Immature natural killer cell (primary cell): ENCODE measurements around the gene TANGO2. TPM values are rescaled to one million over a fixed set of nuclear protein-coding genes. Genes with fewer than 3 reads are reported as not detected.
A peak's percentile ranks its signal among the peaks of the same experiment; 100 is the strongest.

Experiments
- DNase-seq, 3 donors: peaks; one replicate each; pipeline ENCODE4 v3.0.0; 2022; ENCODE audit warnings: mixed read lengths in 1 of 3
- H3K27ac Mint-ChIP-seq, 6 donors: one replicate each; pipeline ENCODE4 v1.8.0; 2020; ENCODE audit warnings: mixed read lengths in 6 of 6, mild to moderate bottlenecking in 5 of 6, inconsistent platforms in 4 of 6, moderate library complexity in 3 of 6
- H3K27me3 Mint-ChIP-seq, 3 donors: one replicate each; pipeline ENCODE4 v1.8.0; 2020 to 2021; ENCODE audit warnings: low read depth in 3 of 3, mild to moderate bottlenecking in 3 of 3, mixed read lengths in 3 of 3, moderate library complexity in 3 of 3, inconsistent platforms in 1 of 3
- H3K36me3 Mint-ChIP-seq, 3 donors: one replicate each; pipeline ENCODE4 v1.8.0; 2020; ENCODE audit warnings: mixed read lengths in 3 of 3, inconsistent platforms in 2 of 3, mild to moderate bottlenecking in 2 of 3
- H3K4me1 Mint-ChIP-seq, 2 donors: one replicate each; pipeline ENCODE4 v1.8.0; 2020; ENCODE audit warnings: inconsistent platforms in 2 of 2, mild to moderate bottlenecking in 2 of 2, mixed read lengths in 2 of 2, moderate library complexity in 1 of 2
- H3K4me3 Mint-ChIP-seq, 5 donors: one replicate each; pipeline ENCODE4 v1.8.0; 2020; ENCODE audit warnings: mild to moderate bottlenecking in 5 of 5, mixed read lengths in 5 of 5, inconsistent platforms in 3 of 5, moderate library complexity in 3 of 5
- H3K9me3 Mint-ChIP-seq, 6 donors: one replicate each; pipeline ENCODE4 v1.8.0; 2020; ENCODE audit warnings: mild to moderate bottlenecking in 6 of 6, mixed read lengths in 6 of 6, inconsistent platforms in 4 of 6, moderate library complexity in 3 of 6
- polyA plus RNA-seq, 3 donors: library from polyadenylated mRNA; unstranded; fragments of 300-500 nt; fragmentation: Illumina TruSeq; gene quantifications; one replicate each; pipeline ENCODE4 v1.2.3, GENCODE V29; 2021

Gene TANGO2
- polyA plus RNA-seq, 3 donors from 2014 or later = 43.3 to 68.6 (median 56.6) TPM

DNA sequence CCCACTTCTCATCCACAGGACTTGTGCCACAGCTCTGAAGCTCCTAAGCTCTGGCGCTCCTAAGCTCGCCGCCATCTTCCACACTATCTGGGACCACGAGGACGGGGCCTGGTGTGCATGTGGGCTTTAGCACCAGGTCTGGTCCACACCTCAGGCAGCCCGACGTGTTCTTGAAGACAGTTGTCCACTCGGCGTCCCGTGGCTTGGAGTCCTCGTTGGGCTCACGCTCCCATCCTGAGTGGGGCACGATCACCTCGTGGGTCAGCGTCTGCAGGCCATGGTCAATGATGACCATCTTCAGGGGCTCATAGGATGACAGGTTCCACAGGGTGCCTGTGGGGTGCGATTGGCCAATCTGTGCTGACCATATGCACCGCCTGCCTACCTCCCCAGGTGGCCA lies 42.2 kb upstream of the TANGO2 start:
- H3K36me3 Mint-ChIP-seq = no peaks in the 10 kb centered on the region
- H3K4me3 Mint-ChIP-seq = no peak overlapping the region

DNA sequence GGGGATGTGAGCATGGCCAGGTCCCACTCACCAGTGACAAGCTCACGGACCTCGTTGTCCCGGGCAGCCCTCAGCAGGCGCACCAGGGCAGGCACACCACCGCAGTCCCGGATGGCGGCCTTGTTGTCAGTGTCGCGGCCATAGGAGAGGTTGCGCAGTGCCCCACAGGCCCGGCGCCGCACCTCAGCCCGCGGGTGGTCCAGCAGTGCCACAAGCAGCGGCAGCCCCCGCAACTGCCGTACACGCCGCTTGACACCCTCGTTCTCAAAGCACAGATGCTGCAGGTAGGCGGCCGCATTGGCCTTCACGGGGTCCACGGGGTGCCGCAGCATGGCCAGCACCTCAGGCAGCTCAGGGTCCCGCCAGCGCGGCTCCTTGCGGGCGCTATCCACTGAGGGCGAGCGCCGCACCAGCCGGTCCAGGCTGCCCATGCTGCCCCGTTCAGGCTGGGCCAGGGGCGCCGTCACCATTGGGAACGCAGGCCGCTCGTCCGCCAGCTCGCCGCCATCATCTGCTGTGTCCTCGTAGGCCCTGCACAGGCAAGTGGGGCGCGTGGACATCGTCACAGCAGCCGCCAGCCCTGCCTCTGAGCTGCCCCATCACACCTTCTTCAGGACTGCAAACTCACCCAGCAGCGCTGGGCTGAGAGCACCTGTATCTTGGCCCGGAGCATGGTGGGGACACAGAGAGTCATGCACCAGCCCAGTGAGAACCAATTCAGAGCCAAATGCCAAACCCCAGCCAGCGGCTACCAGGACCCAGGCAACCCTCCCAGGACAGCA lies 41.0 kb upstream of the TANGO2 start:
- H3K27ac Mint-ChIP-seq = no peak overlapping the region
- H3K9me3 Mint-ChIP-seq = no peaks in the 10 kb centered on the region
- H3K4me3 Mint-ChIP-seq = no peak overlapping the region
- DNase-seq = no peak
- peaks cover 15 to 25% of the 10 kb centered on the region in 2 donors for H3K4me1 Mint-ChIP-seq
- H3K27me3 Mint-ChIP-seq = peaks cover 0 to 4% (median 0%) of the 10 kb centered on the region in 3 donors
- no peaks in the 10 kb centered on the region for H3K36me3 Mint-ChIP-seq

More for the DNA sequence above, 42.2 kb upstream of the TANGO2 start:
- peaks cover 26 to 34% of the 10 kb centered on the region in 2 donors for H3K4me1 Mint-ChIP-seq
- H3K27ac Mint-ChIP-seq = no peak overlapping the region
- peaks cover under 1 to 6% (median 2%) of the 10 kb centered on the region in 3 donors for H3K27me3 Mint-ChIP-seq
- H3K9me3 Mint-ChIP-seq = no peaks in the 10 kb centered on the region
- no peak for DNase-seq

DNA sequence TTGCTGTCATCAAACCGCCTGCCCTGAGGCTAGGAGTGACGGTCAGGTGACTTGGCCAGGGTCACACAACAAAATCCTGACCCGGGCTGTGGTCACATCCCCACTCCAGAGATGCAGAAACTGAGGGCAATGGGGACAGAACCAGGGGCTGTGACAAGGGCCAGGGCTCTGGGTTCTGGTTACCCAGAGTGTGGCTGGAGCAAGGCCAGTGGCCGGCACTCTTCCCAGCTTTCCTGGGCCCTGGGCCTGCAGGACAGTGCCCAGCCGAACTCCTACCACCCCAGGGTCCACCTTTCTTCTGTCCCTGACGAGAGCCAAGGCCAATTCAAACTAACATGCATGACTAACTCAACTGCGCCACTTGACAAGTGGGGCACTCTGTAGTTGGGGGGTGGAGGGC lies 40.1 kb upstream of the TANGO2 start:
- peaks cover 13 to 25% of the 10 kb centered on the region in 2 donors for H3K4me1 Mint-ChIP-seq
- no peak for DNase-seq
- H3K4me3 Mint-ChIP-seq = no peak overlapping the region
- H3K27me3 Mint-ChIP-seq = peaks cover 0 to 4% (median 0%) of the 10 kb centered on the region in 3 donors
- no peak overlapping the region for H3K27ac Mint-ChIP-seq
- no peaks in the 10 kb centered on the region for H3K36me3 Mint-ChIP-seq
- H3K9me3 Mint-ChIP-seq = no peaks in the 10 kb centered on the region

DNA sequence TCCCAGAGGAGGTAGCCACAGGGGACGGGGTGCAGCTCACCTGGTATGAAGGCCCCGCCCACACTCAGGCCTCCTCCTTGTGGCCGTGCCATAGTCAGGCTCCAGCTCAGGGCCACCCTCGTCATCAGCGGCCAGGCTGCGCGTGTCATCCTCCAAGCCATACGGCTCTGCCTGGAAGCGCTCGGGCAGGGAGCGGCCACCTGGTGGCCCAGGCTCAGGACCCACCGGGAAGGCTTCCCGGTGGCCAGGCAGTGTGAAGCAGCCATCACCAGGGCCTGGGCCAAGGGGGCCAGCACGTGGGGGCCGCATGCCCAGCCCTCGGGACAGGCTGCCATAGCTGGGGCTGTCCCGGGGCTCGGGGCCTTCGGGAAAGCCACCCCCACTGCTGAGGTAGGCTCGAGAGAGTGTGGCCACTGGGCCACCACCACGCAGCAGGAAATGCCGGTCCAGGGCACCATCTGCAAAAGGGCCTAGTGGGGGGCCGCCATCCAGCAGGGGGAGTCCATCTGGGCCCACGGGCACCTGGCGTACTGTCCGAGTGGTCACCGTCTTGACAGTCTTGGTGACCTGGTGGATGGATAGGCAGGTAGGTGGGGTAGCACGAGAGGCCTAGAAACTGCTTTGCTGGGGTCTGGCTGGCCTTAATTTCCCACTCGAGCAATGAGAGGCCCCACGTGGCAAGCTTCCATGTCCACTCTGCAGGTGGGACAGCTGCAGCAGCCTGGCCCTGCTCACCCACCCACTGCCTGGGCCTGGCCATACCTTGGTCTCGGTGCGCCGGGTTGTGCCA lies 39.5 kb upstream of the TANGO2 start:
- H3K27ac Mint-ChIP-seq = no peak overlapping the region
- DNase-seq = no peak

DNA sequence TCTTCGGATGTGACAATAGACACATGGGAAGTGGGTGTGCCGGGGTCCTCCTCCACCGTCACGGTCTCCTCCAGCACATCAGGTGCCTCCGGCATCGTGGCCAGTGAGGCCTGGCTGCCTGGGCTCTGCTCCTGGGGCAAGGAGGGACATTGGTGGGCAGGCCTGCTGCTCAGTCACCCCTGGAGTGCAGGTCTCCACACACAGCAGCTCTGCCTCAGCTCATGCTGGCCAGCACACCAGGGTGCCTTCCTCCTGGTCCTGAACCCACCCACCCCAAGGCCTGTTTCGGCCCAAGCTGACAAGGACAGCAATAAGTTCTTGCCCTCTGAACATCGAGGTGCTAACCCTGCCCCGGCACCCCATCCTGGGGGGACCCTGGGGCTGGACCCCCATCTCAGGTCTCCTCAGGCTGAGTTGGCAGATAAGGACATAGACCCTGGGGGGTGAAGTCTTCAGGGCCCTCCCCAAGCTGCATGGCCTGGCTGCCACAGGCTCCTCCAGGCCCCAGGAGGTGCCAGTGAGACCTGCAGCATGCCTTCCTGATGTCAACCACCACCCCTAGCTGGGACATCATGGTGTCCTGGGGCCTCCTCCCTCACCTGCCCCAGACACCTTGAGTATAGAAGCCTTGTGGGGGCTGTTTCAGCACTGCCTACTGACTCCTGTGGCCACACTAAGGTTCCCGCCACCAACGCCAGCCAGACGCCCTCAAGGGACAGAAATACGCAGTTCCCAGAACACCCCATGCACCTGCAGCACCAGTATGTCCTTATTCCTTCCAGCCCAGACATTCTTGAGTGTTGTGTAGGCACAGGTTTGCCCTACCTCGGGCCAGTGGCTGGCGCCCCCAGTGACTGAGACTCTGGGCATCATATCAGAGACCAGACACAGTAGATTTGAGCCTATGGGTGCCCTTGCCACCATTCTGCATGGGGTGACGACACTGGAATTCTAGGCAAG lies 38.7 kb upstream of the TANGO2 start:
- no peaks in the 10 kb centered on the region for H3K36me3 Mint-ChIP-seq
- no peaks in the 10 kb centered on the region for H3K9me3 Mint-ChIP-seq
- H3K27ac Mint-ChIP-seq = no peak overlapping the region
- H3K4me3 Mint-ChIP-seq = no peak overlapping the region
- DNase-seq = no peak
- peaks cover 0 to 4% (median 3%) of the 10 kb centered on the region in 3 donors for H3K27me3 Mint-ChIP-seq
- H3K4me1 Mint-ChIP-seq = peaks cover 15 to 23% of the 10 kb centered on the region in 2 donors

More for the DNA sequence above, 39.5 kb upstream of the TANGO2 start:
- Mint-ChIP-seq H3K36me3 (no peaks in the 10 kb centered on the region), H3K4me3 (no peak overlapping the region), H3K9me3 (no peaks in the 10 kb centered on the region), H3K27me3 (peaks cover 0 to 4% (median 2%) of the 10 kb centered on the region in 3 donors), H3K4me1 (peaks cover 13 to 23% of the 10 kb centered on the region in 2 donors)

DNA sequence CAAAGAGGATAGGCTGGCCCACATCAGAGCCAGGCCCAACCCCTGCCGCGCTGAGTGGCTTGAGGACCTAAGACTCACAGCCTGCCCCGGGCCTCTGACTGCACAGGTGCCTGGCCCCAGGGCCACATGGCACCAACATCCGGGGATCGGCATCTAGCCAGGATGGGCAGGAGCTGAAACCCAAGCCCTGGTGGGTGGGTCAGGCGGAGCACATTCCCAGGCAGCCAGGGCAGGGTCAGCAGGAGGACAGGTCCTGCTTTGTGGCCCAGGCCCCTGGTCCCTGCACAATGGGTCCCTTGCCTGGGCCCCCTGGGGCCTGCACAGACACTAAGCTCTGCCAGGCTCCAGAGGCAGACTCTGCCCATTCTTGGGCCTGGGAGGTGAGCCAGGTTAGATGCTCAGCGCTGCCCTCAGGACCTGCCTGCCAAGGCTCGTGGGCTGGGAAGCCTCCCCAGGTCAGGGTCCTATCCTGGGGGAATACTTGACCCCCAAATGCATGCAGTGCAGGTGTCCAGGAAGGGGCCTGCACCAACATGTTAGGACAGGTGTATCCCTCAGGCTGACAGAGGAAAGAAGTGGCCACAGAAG lies 37.8 kb upstream of the TANGO2 start:
- Mint-ChIP-seq H3K27me3 (peaks cover 0 to 4% (median 3%) of the 10 kb centered on the region in 3 donors), H3K36me3 (no peaks in the 10 kb centered on the region), H3K4me1 (peaks cover 15 to 23% of the 10 kb centered on the region in 2 donors), H3K27ac (no peak overlapping the region), H3K9me3 (no peaks in the 10 kb centered on the region), H3K4me3 (no peak overlapping the region)
- no peak for DNase-seq

DNA sequence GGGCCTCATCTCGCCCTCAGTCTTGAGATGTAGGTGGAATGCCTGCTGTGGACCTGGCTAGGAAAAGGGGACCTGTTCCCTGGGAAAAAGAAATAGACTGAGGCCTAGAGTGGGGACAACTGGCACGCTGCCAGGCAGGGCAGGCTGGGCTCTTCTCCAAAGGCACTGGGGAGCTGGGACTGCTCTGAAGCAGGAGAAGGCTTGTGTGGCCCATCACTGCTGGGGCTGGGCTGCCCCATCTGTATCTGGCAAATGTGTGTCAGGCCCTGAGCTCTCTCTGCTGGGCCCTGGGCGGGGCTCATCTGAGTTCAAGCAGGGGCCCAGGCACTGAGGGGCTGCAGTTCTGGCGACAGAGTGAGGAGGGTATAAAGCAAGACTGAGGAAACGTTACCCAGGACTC lies 37.2 kb upstream of the TANGO2 start:
- no peaks in the 10 kb centered on the region for H3K9me3 Mint-ChIP-seq
- no peak overlapping the region for H3K27ac Mint-ChIP-seq
- no peak for DNase-seq
- peaks cover 15 to 23% of the 10 kb centered on the region in 2 donors for H3K4me1 Mint-ChIP-seq
- H3K36me3 Mint-ChIP-seq = no peaks in the 10 kb centered on the region
- no peak overlapping the region for H3K4me3 Mint-ChIP-seq
- H3K27me3 Mint-ChIP-seq = peaks cover 0 to 4% (median 3%) of the 10 kb centered on the region in 3 donors

DNA sequence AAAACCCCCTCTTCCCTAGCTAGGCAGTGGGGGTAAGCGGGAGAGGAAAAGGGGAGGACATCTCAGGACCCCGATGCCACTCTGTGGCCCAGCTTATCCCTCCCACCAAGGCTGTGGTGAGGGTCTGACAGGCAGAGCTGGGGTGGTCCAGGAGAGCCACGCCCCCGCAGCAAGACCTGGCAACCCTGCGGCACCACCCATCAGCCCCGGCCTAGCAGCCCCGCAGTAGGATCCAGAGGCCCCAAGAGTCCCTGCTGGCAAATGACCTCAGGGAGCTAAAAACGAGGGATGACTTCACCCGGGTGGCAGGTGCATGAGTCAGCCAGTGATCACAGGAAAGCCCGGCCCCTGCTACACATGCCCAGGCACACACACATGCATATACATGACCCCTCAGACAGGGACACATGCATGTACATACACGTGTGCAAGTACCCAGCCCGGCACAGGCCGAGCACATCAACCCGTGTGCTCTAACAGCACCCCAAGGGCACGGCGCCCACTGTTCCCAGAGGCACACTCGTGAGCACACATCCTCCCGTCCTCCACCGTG lies 36.6 kb upstream of the TANGO2 start:
- Mint-ChIP-seq H3K4me3 (peak overlapping the region in 2 of 5 donors; percentile 12 to 17), H3K27ac (peak overlapping the region in 1 of 6 donors; percentile 37), H3K9me3 (no peaks in the 10 kb centered on the region), H3K4me1 (peaks cover 15 to 23% of the 10 kb centered on the region in 2 donors), H3K36me3 (no peaks in the 10 kb centered on the region), H3K27me3 (peaks cover 0 to 4% (median 3%) of the 10 kb centered on the region in 3 donors)
- DNase-seq = no peak

DNA sequence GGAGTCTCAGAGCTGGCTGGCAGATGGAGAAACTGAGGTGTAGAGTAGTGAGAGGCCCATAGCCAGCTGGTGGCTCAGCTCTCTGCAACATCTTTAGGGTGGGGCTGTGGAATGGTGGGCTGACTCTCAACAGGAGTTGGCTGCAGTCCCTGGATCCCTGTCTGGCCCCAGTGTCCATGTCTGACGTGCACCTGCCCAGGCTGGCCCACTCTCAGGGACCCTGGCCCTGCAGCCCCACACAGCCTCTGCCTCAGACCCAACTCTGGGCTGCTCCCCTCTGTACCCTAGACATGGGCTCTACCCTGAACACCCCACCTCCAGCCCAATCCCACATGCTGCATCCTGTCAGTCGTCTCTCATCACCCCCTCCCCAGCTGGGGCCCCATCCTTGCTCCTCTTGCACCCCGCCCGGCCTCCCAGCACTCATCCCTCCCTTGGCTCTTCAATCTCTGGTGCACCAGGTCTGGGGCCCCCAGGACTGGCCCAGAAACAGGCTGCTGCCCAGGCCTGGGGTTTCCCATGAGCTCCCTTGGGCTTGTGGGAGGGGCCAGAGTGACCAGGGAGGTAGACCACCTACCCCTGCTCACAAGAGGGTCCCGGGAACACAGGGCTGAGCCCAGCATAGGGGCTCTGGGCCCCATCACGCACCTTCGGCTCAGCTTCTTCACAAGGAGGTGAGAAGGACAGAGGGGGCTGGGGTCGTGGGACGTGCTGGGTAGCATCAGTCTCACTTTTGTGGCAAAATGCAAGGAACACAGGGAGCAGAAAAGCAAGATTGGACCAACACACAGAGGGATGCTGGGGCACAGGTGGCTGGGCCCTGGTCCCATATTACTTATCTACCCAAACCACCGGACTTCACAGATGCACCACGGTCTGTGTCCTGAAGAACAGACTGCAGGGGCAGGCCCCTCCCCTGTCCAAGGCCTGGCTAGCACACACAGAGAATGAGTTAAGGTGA lies 35.8 kb upstream of the TANGO2 start:
- DNase-seq = no peak
- H3K27ac Mint-ChIP-seq = peak overlapping the region in 2 of 6 donors; percentile 36 to 37
- peak overlapping the region; percentile 46 to 83 (median 69) for H3K4me3 Mint-ChIP-seq
- peaks cover 15 to 23% of the 10 kb centered on the region in 2 donors for H3K4me1 Mint-ChIP-seq
- H3K9me3 Mint-ChIP-seq = no peaks in the 10 kb centered on the region
- peaks cover 0 to 3% (median 3%) of the 10 kb centered on the region in 3 donors for H3K27me3 Mint-ChIP-seq
- H3K36me3 Mint-ChIP-seq = no peaks in the 10 kb centered on the region

DNA sequence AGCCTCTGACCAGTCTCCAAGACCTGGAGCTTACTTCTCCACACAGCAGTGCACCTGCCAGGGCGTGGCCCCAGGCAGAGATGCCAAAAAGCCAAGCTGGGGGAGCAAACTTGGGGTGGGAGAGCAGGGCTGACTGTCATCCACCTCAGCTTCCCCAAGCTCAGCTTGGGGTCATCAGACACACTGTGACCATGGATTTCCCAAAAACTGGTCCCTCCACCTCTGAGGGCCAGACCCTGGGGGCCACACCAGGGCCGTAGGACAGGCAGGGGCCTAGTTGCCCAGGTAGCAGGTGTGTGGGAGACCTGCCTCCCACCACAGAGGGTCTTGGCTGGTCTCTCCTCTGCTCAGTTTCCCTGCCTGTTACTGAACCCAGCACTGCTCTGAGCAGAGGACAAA lies 34.9 kb upstream of the TANGO2 start:
- DNase-seq = no peak
- no peaks in the 10 kb centered on the region for H3K9me3 Mint-ChIP-seq
- H3K4me1 Mint-ChIP-seq = peaks cover 15 to 23% of the 10 kb centered on the region in 2 donors
- peak overlapping the region; percentile 74 to 86 (median 82) for H3K4me3 Mint-ChIP-seq
- peak overlapping the region in 1 of 6 donors; percentile 35 for H3K27ac Mint-ChIP-seq
- peaks cover 0 to 5% (median 1%) of the 10 kb centered on the region in 3 donors for H3K27me3 Mint-ChIP-seq
- H3K36me3 Mint-ChIP-seq = no peaks in the 10 kb centered on the region

DNA sequence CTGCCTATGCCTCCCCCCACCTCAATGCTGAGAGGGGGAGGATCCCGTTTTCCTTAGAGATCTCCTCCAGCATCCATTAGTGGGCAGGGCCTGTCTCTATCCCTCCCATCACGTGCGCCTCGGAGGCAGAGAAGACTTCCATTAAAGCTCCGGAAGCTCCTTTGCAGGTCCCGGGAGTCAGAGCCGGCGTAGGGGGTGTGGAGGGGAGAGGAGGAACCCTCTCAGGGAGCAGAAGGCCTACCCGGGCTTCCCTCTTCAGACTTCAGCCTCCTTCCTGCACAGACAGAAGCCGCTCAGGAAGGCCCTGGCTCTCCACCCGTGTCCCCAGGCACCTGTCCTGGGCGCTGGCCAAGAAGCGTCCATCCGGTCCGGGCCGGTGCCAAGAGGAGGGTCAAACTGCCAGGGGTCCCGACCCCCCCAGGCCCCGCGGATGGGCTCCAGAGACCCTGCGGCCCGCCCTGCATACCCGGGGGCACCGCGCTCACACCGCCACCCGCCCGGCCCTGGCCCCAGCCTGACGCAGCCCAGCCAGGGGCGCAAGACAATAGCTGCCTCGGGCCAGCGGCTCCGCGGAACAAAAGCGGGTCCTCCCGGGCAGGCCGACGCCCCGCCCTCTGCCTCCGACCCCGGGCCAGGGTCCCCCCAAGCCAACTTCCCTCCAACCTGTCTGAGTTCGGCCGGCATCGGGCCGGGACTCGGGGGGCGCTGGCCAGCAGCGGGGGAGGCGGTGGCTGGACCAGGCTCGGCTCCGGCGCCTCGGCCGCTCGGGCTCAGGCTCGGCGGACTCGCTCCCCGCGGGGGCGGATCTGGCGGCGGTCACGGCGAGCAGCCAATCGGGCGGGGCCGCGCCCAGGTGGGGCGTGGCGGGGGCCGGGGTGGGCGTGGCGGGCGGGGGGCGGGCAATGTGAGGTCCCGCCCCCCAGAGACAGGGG lies 34.2 kb upstream of the TANGO2 start:
- peak overlapping the region; percentile 74 to 86 (median 82) for H3K4me3 Mint-ChIP-seq
- H3K27ac Mint-ChIP-seq = peak overlapping the region in 3 of 6 donors; percentile 11 to 40 (median 35)
- DNase-seq = peak; percentile 72 to 78 (median 76)
- H3K9me3 Mint-ChIP-seq = no peaks in the 10 kb centered on the region
- peaks cover 15 to 23% of the 10 kb centered on the region in 2 donors for H3K4me1 Mint-ChIP-seq
- peaks cover 0 to 5% (median 1%) of the 10 kb centered on the region in 3 donors for H3K27me3 Mint-ChIP-seq
- no peaks in the 10 kb centered on the region for H3K36me3 Mint-ChIP-seq
